G401 (cell line): ENCODE data around the gene GOLGA8M. TPM values are rescaled to one million over a fixed set of nuclear protein-coding genes. Genes with fewer than 3 reads are reported as not detected.
"Not testable (repeated sequence)": the region's sequence is repeated elsewhere in the genome, so short reads cannot be mapped to it uniquely, and the experiment has no call there.

Source experiments
- DNase-seq: peaks from one replicate; pipeline ENCODE4 v3.0.0-alpha.2; 2015; ENCODE audit warnings: low spot score
- in situ Hi-C: cut with HindIII; loops from 2 replicates; pipeline ENCODE4 v1.10.0; 2016; ENCODE audit warnings: low sequenced_read_pairs, mixed read lengths
- total RNA-seq: library from RNA; depleted of rRNA; stranded (reverse); fragments of >200 nt; shearing (Covaris generic); gene quantifications from 2 replicates; pipeline ENCODE4 v1.2.3, GENCODE V29; 2014; rRNA removed

The GOLGA8M gene, protein sequence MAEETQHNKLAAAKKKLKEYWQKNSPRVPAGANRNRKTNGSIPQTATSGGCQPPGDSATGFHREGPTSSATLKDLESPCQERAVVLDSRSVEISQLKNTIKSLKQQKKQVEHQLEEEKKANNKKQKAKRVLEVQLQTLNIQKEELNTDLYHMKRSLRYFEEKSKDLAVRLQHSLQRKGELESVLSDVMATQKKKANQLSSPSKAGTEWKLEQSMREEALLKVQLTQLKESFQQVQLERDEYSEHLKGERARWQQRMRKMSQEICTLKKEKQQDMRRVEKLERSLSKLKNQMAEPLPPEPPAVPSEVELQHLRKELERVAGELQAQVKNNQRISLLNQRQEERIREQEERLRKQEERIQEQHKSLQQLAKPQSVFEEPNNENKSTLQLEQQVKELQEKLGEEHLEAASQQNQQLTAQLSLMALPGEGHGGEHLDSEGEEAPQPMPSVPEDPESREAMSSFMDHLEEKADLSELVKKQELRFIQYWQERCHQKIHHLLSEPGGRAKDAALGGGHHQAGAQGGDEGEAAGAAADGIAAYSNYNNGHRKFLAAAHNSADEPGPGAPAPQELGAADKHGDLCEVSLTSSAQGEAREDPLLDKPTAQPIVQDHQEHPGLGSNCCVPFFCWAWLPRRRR
- not detected in 2 replicates for total RNA-seq

DNA sequence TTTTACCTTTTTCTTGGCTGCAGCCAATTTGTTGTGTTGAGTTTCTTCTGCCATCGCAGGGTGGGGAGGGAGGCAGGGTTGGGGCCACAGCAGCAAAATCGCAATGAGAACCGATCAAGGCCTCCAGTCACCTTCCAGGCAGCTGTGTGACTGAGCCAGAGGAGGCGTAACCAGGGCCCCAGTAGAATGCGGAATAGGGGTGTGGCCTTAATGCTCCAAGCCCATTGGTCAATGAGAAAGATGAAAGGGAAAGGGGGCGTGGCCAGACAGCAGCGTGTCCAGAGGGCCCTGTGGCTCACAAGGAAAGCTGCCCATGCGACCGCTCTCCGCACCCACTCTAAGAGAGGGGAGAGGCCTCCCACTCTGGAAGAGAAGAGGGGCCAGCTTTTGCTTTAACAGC, at the start of gene GOLGA8M:
GOLGA8M (minus strand) TSS at position 152 of the 400 bp plus-strand sequence; CDS start at position 54, 98 bp downstream.
- DNase-seq, in situ Hi-C loops: not testable (repeated sequence)

DNA sequence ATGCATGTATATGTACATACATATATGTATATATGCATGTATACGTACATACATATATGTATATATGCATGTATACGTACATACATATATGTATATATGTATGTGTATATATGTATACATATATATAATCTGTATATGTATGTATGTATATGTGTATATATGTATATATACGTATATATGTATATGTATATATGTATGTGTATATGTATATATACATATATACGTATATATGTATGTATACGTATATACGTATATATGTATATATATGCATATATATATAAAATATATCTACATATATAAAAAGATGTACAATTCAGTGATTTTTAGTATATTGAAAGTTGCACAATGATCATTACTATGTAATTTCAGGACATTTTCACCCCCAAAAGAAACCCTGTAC, 30.7 kb upstream of the GOLGA8M start:
- in situ Hi-C loops, DNase-seq: not testable (repeated sequence)

DNA sequence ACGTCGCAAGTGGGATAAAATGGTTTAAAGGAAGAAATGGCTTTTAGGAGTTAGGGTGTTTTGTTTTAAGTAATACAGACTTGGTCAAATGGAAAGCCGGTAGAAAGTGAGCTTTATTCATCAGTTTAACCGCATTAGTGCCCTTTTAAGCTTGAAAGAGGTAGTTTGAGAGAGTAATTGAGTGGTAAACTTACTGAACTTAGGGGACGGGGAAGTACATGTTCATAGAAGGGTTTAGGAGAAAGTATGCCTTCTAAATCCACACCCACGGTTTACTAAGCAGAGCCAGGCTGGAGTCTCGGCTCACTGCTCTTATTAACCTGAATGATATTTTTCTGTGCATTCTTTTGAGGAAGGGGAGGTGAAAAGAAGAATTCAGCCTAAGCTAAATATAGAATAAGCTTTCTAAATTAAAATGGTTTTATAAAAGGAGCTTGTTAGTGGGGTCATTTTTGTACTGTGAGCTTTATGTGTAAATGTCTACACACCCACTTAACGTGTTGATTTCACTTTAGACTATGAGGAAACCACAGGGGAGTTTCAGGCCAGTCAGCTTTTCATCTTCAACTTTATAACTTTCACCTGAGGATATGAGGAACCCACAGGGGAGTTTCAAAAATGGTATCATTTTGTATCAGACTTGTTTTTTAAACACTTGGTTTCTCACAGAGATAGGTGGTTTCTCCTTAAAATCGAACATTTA, 26.5 kb upstream of the GOLGA8M start:
- in situ Hi-C loops: not testable (repeated sequence)

DNA sequence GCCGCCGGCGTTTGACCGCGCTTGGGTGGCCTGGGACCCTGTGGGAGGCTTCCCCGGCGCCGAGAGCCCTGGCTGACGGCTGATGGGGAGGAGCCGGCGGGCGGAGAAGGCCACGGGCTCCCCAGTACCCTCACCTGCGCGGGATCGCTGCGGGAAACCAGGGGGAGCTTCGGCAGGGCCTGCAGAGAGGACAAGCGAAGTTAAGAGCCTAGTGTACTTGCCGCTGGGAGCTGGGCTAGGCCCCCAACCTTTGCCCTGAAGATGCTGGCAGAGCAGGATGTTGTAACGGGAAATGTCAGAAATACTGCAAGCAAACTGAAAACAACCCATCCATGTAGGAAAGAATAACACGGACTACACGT, 26.0 kb upstream of the GOLGA8M start:
- in situ Hi-C loops, DNase-seq: not testable (repeated sequence)

More for the DNA sequence above, 26.5 kb upstream of the GOLGA8M start:
- not testable (repeated sequence) for DNase-seq

DNA sequence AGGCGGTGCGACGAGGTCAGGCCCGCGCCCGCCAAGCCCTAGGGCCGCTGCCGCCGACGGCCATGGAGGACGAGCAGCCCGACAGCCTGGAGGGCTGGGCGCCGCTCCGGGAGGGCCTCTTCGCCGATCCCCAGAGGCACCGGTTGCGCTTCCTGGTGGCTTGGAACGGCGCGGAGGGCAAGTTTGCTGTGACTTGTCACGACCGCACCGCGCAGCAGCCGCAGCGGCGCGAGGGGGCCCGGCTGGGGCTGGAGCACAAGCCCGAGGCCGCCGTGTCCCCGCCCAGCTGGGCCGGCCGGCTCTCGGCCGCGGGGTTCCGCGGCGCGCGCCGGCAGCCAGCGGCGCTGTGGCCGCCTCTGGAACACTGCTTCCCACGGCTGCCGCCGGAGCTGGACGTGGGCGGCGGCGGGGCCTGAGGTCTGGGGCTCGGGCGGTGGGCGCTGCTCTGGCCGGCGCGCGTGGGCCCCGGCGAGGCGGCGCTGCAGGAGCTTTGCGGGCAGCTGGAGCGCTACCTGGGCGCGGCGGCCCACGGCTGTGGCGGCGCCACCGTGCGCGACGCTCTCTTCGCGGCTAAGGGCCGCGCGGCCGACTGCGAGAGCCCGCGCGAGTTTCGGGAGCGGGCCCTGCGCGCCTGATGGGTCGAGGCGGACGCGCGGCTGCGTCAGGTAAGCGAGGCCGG, 25.4 kb upstream of the GOLGA8M start:
- in situ Hi-C loops: not testable (repeated sequence)
- DNase-seq: peak; percentile 12

DNA sequence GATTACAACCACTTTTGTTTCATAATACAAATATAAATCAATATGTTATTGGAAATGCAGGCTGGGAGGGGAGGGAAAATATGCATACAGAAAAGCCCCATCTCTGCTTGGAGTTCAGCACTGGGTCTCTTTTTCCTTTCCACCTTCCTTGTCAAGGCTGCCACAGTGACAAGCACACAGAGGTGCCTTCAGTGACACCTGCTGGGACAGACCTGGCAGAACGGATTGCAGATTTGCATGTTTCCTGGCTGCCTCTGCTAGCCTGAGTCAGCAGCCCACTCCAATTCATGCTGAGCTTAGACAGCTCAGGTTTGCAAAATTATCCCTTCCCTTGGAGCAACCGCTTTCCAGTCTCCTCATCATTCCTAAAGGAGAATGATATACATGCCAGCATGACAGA, 15.8 kb upstream of the GOLGA8M start:
- in situ Hi-C loops: not testable (repeated sequence)
- DNase-seq: peak; percentile 37

DNA sequence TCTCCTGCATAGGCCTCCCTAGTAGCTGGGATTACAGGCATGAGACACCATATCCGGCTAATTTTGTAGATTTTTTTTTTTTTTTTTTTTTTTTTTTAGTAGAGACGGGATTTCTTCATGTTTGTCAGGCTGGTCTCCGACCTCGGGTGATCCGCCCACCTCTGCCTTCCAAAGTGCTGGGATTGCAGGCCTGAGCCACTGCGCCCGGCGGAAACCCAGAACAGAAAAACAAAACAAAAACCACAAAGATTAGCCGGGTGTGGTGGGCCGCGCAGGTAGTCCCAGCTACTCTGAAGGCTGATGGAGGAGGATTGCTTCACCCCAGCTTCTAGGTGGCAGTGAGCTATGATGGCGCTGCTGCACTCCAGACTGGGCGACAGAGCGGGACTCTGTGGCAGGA, 14.8 kb upstream of the GOLGA8M start:
- DNase-seq, in situ Hi-C loops: not testable (repeated sequence)

DNA sequence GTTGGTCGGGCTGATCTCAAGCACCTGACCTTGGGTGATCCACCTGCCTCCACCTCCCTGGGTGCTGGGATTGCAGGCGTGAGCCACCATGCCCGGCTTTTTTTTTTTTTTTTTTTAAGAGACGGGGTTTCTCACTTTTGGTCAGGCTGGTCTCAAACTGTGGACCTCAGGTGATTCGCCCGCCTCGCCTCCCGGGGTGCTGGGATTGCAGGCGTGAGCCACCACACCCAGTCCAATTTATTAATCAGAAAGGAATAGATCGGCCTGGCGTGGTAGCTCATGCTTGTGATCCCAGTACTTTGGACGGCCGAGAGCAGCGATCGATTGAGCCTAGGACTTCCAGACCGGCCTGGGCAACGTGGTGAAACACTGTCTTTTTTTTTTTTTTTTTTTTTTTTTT, 13.9 kb upstream of the GOLGA8M start:
- in situ Hi-C loops: no loop called here
- no peak for DNase-seq

DNA sequence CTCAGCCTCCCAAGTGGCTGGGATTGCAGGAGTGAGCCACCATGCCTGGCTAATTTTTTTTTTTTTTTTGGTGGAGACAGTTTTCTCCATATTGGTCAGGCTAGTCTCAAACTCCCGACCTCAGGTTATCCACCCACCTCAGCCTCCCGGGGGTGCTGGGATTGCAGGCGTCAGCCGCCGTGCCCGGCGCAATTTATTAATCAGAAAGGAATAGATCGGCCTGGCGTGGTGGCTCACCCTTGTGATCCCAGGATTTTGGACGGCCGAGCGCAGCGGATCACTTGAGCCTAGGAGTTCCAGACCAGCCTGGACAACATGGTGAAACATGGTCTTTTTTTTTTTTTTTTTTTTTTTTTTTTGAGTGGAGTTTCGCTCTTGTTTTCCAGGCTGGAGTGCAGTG, 13.3 kb upstream of the GOLGA8M start:
- no peak for DNase-seq
- in situ Hi-C loops: no loop called here

DNA sequence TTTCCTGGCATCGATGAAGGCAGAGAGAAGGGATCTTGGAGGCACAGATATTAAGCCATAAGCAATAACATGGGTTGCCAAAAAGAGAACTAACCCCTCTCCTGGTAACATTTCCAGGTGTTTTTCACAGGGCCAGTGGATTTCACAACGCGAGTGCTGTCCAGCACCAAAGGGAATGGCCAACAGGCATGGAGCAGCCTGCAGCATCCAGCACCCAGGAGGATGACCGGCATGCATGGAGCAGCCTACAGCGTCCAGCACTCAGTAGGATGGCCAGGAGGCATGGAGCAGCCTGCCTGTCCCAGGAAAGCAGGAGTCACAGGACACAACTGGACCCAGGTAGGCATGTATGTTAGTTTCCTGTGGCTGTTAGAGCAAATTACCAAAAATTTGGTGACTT, 11.8 kb upstream of the GOLGA8M start:
- in situ Hi-C loops, DNase-seq: not testable (repeated sequence)

DNA sequence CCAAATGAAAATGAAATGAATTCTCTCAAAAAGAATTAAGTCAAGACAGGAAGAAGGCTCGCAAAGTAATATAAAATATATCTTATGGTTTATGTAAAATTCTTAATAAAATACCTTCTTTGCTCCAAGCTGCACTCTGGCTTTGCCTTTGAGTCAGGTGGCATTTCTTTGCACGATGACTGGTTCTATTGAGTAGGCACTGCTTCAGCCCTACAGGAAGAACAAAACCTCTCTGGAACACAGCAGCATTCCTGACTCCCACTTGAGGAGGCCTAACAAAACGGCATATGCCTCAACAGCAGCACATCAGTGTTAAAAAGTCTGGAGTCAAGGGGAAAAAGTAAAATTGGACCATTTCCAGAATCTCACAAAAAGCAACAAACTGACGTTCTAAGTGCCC, 7.4 kb upstream of the GOLGA8M start:
- in situ Hi-C loops, DNase-seq: not testable (repeated sequence)

DNA sequence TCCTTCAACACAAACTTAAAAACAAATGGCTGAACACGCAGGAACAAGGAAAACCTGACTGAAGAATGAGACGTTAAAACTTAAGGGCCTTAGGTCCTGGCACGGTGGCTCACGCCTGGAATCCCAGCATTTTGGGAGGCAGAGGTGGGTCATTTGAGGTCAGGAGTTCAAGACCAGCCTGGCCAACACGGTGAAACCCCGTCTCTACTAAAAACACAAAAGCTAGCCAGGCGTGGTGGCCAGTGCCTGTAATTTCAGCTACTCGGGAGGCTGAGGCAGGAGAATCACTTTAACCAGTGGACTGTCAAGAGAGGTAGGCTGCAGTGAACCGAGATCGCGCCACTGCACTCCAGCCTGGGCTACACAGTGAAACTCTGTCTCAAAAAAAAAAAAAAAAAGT, 6.4 kb upstream of the GOLGA8M start:
- in situ Hi-C loops, DNase-seq: not testable (repeated sequence)

DNA sequence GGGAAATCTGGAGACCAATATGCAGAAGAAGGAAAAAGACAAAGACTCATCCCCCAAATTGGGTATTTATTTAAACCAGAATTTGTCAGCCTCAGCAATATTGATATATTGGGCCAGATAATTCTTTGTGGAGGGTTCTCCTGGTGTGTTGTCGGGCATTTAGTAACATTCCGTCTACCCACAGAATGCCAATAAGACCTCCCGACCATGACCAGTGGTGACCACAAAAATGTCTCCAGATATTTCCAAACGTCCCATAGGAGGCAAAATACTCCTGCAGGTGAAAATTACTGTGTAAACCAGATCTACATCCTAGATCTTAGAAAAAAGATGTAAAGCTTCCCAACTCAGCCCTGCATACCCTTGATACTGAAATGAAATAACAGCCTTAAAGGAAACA, 2.0 kb upstream of the GOLGA8M start:
- DNase-seq, in situ Hi-C loops: not testable (repeated sequence)

DNA sequence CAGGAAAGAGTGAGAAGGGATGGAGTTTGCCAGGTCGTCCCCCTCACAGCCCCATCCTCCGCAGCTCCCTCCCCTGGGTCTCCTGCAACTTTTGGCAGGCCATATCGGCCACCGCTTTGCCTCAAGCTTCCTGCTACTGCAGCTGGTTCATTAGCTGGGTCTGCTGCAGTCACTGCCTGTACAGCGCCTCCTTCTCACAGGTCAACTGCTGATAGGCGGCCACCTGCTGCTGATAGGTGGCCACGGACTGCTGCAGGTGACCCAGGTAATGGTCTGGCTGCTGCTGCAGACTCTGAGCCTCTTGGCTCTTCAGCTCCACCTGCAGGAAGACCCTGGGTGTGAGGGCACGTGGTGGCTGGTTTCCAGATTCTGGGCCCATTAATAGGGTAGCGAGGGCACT, 8.3 kb downstream of the GOLGA8M start:
- DNase-seq, in situ Hi-C loops: not testable (repeated sequence)

DNA sequence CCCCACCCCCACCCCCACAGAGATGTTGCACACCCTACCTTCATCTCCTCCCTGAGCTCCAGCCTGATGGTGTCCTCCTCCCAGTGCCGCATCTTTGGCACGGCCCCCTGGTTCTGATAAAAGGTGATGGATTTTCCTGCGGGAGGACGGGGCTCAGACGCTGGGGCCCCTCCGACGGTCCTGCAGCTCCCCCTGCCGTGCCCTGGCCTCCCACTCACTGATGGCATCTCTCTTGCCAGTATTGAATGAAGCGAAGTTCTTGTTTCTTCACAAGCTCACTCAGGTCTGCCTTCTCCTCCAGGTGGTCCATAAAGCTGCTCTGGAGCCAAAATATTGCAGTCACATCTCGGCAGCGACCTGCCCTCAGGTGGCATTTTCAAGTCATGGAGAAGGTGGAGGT, 9.8 kb downstream of the GOLGA8M start:
- DNase-seq, in situ Hi-C loops: not testable (repeated sequence)

DNA sequence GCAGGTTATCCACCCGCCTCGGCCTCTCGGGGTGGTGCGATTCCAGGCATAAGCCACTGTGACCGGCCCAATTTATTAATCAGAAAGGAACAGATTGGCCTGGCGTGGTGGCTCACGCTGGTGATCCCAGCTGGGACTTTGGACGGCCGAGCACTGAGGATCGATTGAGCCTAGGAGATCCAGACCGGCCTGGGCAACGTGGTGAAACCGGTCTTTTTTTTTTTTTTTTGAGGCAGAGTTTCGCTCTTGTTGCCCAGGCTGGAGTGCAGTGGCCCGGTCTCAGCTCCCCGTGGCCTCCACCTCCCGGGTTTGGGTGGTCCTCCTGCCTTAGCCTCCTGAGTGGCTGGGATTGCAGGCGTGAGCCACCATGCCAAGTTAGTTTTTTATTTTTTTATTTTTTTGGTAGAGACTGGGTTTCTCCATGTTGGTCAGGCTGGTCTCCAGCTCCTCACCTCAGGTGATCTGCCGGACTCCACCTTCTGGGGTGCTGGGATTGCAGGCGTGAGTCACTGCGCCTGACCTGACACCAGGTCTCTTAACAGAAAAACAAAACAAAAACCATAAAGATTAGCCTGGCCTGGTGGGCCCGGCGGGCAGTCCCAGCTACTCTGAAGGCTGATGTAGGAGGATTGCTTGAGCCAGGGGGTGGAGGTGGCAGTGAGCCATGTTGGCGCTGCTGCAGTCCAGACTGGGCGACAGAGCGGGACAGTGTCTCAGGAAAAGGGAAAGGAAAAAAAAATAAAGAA, 18.0 kb downstream of the GOLGA8M start:
- in situ Hi-C loops: not testable (repeated sequence)
- DNase-seq: peak; percentile 0

DNA sequence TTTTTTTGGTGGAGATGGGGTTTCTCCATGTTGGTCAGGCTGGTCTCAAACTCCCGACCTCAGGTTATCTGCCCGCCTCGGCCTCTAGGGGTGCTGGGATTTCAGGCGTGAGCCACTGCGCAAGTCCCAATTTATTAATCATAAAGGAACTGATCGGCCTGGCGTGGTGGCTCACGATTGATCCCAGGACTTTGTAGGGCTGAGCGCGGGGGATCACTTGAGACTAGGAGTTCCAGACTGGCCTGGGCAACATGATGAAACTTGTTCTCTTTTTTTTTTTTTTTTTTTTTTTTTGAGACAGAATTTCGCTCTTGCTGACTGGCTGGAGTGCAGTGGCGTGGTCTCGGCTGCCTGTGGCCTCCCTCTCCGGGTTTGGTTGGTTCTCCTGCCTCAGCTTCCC, 19.2 kb downstream of the GOLGA8M start:
- in situ Hi-C loops, DNase-seq: not testable (repeated sequence)

DNA sequence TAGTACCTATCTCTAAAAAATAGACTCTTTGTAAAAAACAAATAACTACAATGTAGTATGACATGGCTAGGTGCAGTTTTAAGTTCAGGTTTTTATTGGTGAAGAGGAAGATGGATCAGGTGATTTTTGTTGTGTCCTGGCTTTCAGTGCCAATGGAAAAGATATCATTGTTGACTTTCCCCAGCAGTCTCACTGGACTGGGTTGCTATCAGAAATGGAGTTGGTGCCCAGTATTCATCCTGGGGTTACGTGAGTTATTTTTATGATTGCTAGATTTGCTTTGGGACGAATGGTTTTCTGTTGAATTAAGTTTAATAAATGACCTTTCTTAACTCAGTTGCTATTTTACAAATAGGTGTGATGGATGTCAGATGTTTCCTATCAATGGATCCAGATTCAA, 38.7 kb downstream of the GOLGA8M start:
- DNase-seq, in situ Hi-C loops: not testable (repeated sequence)

DNA sequence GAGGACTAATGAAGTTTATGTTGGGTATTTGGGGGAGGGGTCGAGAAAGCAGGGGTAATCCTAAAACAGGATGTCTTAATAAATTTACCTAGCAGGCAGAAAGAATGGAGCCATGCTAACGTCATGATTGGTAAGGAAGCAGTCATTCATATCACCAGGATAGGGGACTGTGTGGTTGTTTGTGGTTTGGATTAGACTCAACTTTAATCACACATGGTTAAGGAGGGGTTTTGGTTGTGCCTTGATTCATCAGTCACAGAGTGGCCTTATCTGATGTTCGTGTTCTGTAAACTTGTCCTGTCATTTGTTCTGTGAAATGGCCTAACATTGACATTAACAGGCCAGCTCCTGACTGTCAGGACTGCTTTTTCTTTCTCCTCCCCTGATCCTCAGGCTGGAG, 40.1 kb downstream of the GOLGA8M start:
- DNase-seq, in situ Hi-C loops: not testable (repeated sequence)
